Measurements from ENCODE around the gene CHCHD1.
"Not testable (repeated sequence)": the region's sequence is repeated elsewhere in the genome, so short reads cannot be mapped to it uniquely, and the experiment has no call there.

CHCHD1 gene

DNA sequence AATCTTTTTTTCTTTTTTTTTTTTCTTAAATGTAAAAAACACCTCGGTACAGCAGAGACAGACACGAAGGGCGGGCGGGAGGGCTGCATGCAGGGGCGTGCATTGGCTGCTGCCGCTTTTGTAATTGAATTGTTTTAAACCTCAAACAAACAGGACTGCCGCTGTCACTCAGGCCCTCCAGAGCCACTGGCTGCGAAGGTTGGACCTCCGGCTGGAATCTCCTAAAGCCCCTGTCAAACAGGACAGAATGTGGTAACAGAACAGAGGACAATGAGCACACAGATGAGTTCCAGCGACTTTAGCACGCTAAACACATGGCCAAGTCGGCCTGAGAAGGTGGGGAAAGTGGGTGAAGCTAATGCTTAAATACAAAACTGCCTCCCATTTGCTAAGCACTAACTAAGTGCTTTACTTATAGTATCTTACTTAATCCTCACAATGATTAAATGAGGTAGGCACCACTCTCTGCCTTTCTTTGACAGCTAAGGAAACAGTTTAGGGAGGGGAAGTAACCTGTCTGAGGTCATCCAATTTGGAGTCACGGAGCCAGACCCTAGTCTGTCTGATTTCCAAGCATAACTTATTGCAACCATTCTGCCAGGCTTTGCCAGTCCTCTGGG, 32.5 kb downstream of the CHCHD1 start:
- no peak for DNase-seq

GRCh38 chr10:73814896-73815718, 33.3 kb downstream of the CHCHD1 start:
- peak; percentile 22 for DNase-seq

GRCh38 chr10:73815719-73816030, 33.8 kb downstream of the CHCHD1 start:
- no peak for DNase-seq

GRCh38 chr10:73816917-73817729, 35.3 kb downstream of the CHCHD1 start:
- peak; percentile 31 for DNase-seq

GRCh38 chr10:73817826-73818225, 36.0 kb downstream of the CHCHD1 start:
- DNase-seq, result no peak

GRCh38 chr10:73818402-73818801, 36.6 kb downstream of the CHCHD1 start:
- no peak for DNase-seq

GRCh38 chr10:73819081-73819480, 37.2 kb downstream of the CHCHD1 start:
- no peak for DNase-seq

DNA sequence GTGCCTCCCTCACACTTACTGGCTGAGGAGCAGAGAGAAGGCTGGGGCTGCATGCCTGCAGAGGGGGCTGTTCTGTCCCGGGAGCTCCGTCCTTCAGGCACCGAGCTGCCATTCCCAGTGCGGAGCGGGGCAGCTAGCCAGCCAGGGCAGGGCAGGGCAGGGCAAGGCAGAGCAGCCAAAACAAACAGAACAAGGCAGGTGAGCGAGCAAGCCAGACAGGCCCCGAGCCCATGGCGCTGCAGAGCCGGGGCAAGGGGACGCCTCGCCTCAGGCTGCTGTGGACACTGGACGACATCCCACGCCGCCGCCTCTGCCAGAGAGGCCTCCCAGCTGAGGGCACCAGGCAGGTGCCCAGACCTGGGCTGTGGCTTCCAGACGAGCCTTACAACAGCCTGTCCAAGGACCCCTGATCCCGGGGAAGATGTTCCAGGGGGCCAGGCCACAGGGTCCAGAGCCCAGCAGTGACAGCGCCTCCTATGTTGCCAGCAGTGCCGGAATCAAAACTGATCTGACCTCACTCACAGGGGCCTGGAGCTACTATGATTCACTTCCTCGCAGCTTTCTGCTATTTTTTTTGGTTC, 37.8 kb downstream of the CHCHD1 start:
- no peak for DNase-seq

DNA sequence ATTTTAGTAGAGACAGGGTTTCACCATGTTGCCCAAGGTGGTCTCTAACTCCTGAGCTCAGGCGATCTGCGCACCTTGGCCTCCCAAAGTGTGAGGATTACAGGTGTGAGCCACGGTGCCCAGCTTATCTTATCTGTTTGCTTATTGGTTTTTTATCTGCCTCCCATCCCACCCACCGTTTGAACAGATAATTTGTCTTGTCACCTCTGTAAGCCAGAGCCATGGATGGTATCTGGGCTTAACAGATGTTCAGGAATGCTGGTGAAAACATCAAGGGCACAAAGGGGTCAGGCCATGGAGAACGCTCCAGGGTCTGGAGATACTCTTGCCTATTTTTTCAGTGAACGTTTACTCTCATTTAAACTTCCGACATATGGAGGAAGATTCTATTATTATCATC, 41.5 kb downstream of the CHCHD1 start:
- no peak for DNase-seq

DNA sequence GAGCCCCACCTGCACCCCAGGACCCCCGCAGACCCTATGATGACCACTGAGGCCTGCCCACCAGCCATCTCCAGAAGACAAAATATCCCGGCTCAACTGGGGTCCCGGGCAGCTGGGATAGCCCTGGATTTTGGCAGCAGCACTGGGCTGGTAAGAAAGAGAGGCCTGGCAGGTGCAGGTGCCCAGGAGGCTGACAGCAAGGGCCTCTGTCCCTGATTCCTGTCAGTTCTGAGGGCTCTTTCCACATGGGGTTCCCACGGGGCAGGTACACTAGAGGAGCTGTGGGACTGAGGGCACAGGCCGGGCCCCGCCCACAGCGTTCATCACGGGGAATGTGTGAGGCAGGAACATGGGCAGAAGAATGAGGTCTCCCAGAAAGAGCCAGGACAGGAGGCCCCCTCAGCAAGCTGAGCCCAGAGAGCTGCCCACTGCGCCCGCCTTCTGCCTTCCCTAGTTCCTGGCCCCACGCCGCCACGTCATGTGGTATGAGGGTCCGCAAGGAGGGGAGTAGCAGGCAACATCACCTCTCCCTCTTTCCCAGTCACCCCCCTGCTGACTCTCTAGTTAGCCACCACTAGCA, 42.4 kb downstream of the CHCHD1 start:
- no peak for DNase-seq

DNA sequence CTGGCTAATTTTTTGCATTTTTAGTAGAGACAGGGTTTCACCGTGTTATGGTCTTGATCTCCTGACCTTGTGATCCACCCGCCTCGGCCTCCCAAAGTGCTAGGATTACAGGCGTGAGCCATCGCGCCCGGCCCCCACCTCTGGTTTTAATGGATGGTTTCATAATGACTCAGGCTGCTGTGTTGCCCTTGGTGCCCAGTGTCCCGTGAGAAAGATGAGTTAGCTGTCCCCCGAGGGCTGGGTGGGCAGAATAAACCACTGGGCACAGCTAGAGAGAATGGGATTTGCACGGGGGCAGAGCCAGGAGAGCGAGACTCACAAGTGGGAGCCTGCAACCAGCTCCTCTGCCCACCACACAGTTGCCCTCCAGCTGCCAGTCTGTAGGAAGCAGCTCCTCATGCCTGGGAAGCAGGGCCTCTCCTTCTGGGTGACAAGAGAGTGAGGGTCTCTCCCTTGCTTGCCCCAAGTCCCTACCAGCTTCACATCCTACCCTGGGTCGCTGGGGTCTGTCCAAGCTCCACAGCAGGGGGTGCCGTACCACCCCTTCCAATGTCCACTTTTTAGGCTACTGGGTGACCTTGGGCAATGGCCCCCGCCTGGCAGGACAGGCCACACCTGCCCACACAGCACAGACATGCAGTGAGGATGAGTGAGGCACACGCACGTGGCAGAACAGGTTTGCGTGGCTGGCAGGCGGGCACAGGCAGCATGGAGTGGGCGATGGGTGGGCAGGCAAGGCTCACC, 45.7 kb downstream of the CHCHD1 start:
- DNase-seq, result no peak

DNA sequence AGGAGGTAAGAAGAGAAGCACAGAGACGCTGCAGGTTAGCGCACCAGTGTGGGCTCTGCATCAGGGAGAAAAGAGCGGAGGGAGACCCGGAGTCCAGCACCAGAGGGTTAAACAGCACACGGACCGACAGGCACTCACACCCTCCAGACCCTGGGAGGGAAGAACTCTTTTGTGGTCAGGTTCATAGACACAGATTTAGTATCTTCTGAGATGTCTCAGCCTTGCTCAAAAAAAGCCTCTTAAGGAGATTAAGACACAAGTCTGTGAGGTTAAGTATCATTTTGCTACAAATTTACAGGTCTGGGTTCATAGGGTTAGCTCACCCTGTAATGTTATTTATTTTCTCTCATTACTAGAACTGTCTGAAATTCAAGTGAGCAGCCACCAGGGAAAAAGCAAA, 46.3 kb downstream of the CHCHD1 start:
- no peak for DNase-seq

DNA sequence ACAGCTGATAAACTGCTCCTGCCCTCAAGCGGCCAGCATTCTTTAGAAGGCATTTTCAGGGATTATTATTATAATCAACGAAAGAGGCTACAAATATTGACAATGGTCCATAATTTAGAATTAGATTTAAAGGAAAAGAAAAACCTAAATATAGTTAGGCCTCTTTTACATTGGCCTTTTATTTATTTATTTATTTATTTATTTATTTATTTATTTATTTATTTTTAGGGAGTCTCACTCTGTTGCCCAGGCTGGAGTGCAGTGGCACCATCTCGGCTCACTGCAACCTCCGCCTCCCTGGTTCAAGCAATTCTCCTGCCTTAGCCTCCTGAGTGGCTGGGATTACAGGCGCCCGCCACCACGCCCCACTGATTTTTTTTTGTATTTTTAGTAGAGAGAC, 47.2 kb downstream of the CHCHD1 start:
- DNase-seq, result not testable (repeated sequence)

Data from hematopoietic multipotent progenitor cell treated with erythropoietin and hydrocortisone succinate and interleukin-3 and kit ligand, for 8 days (in vitro differentiated cells).